Nucleus accumbens (tissue), 56 donors: ENCODE results near the gene NEUROD2.

ENCODE experiments used
- DNase-seq, 56 donors: peaks; one replicate each; lab custom pipeline; 2025; lab: John Stamatoyannopoulos, UW

Gene NEUROD2

GRCh38 chr17:39621523-39622379 lies 14.0 kb upstream of the NEUROD2 start:
- DNase-seq = peak; percentile 32 to 96 (median 80)

GRCh38 chr17:39619786-39620101 lies 12.0 kb upstream of the NEUROD2 start:
- DNase-seq = no peak

- DNase-seq = no peak
Observed at GRCh38 chr17:39618956-39619785, 11.5 kb upstream of the NEUROD2 start.

GRCh38 chr17:39618246-39618913 lies 10.7 kb upstream of the NEUROD2 start:
- DNase-seq = no peak

GRCh38 chr17:39617446-39618245 lies 9.9 kb upstream of the NEUROD2 start:
- DNase-seq = peak in 38 of 56 donors; percentile 7 to 81 (median 43)

GRCh38 chr17:39617100-39617445 lies 9.4 kb upstream of the NEUROD2 start:
- DNase-seq = no peak

- DNase-seq = no peak
Observed at GRCh38 chr17:39615434-39615833, 7.7 kb upstream of the NEUROD2 start.

GRCh38 chr17:39614545-39615157 lies 6.9 kb upstream of the NEUROD2 start:
- DNase-seq = no peak

GRCh38 chr17:39612935-39613464 lies 5.3 kb upstream of the NEUROD2 start:
- DNase-seq = no peak

- no peak for DNase-seq
Observed at GRCh38 chr17:39612291-39612894, 4.7 kb upstream of the NEUROD2 start.

GRCh38 chr17:39611401-39612112 lies 3.8 kb upstream of the NEUROD2 start:
- no peak for DNase-seq

GRCh38 chr17:39609416-39610025 lies 1.8 kb upstream of the NEUROD2 start:
- no peak for DNase-seq

- no peak for DNase-seq
Observed at GRCh38 chr17:39608142-39608981, 642 bp upstream of the NEUROD2 start.

GRCh38 chr17:39607057-39607850 lies 466 bp downstream of the NEUROD2 start:
- DNase-seq = no peak

GRCh38 chr17:39606434-39607056 lies 1.2 kb downstream of the NEUROD2 start:
- DNase-seq = no peak
